ENCODE data around the gene HOXB6. TPM values are rescaled to one million over a fixed set of nuclear protein-coding genes. Genes with fewer than 3 reads are reported as not detected.
A peak's percentile ranks its signal among the peaks of the same experiment; 100 is the strongest.

The HOXB6 gene
- polyA plus RNA-seq, 2 of the 4 experiments (the other 2 are of a cell fraction): 10.2 to 14.7 TPM

DNA sequence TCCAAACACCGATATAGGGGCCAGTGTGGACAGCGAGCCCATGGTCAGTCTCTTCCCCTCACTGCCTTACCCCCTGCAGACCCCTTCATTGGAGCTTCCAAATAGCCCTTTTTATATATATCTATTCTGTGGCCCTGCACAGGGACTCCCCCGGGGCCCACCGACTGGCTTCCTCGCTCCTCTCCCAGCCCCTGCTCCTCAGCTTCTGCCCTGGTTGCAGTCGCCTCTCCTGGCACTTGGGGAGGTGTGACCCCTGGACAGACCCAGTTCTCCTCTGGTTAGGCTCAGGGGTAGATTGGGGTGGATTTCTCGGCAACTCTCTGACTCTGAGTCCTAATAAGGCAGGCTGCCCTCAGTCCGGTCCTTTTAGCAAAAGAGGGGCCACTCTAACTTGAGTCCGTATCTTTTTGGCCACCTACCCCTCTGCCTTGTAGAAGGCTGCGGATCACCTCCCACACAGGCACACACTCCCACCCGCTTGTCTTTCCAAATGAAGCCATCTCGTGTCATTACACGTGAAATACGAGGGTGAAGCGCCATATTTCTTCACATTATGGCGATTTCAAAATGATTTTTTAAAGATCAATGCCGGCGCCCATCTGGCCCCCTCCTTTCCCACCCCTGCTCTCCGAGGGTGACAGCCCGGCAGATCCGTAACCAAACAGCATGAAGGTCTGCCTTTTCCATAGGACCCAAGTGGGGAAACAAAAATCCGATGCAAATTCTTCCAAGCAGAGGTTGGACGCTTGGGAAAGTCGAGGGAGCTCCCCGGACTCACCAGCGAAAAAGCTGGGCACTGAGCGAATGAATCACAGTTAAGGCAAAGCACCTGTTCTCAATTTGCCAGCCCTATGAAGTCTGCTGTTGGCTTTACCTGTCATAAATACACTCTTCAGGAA lies 23.1 kb upstream of the HOXB6 start:
- TF ChIP-seq, protein P1, sequence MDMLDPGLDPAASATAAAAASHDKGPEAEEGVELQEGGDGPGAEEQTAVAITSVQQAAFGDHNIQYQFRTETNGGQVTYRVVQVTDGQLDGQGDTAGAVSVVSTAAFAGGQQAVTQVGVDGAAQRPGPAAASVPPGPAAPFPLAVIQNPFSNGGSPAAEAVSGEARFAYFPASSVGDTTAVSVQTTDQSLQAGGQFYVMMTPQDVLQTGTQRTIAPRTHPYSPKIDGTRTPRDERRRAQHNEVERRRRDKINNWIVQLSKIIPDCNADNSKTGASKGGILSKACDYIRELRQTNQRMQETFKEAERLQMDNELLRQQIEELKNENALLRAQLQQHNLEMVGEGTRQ (IDR thresholded peaks at IDR 0.05): no peak
- TF ChIP-seq SMC3 (IDR thresholded peaks at IDR 0.05) (no peak), HDAC2 (IDR thresholded peaks at IDR 0.05) (no peak), PHF8 (IDR thresholded peaks at IDR 0.05; ENCODE audit: borderline replicate concordance, low read depth) (no peak), KDM5A (IDR thresholded peaks at IDR 0.05) (no peak), GATA3 (IDR thresholded peaks at IDR 0.05; ENCODE audit: borderline replicate concordance) (no peak), FOSL2 (IDR thresholded peaks at IDR 0.05) (no peak), FOSL2 (CRISPR knock-in tag; IDR thresholded peaks at IDR 0.05) (no peak), MYC (IDR thresholded peaks at IDR 0.05; ENCODE audit: borderline replicate concordance, low read length) (no peak), TP53 (CRISPR knock-in tag; IDR thresholded peaks at IDR 0.05) (no peak), NPAS2 (CRISPR knock-in tag; IDR thresholded peaks at IDR 0.05; ENCODE audit: borderline replicate concordance) (no peak), NR3C1 (IDR thresholded peaks at IDR 0.05) (no peak)
- TF ChIP-seq, protein P2, sequence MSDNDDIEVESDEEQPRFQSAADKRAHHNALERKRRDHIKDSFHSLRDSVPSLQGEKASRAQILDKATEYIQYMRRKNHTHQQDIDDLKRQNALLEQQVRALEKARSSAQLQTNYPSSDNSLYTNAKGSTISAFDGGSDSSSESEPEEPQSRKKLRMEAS (IDR thresholded peaks at IDR 0.05): no peak
- TF ChIP-seq, protein P3, sequence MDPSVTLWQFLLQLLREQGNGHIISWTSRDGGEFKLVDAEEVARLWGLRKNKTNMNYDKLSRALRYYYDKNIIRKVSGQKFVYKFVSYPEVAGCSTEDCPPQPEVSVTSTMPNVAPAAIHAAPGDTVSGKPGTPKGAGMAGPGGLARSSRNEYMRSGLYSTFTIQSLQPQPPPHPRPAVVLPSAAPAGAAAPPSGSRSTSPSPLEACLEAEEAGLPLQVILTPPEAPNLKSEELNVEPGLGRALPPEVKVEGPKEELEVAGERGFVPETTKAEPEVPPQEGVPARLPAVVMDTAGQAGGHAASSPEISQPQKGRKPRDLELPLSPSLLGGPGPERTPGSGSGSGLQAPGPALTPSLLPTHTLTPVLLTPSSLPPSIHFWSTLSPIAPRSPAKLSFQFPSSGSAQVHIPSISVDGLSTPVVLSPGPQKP (IDR thresholded peaks at IDR 0.05; ENCODE audit: low read depth, low read length): no peak
- no peaks in the 10 kb centered on the region for H3K9me3 ChIP-seq
- H3K4me1 ChIP-seq: peaks cover 23% of the 10 kb centered on the region; the same call in 2 of the 3 replicates
- H3K4me3 ChIP-seq: no peak overlapping the region
- CTCF ChIA-PET: interaction anchor here (0.7 to 5.8 kb wide), 8 partner anchors 9 to 603 kb away, joined by 3 to 118 read pairs (median 4); no protein-coding TSS in a partner anchor
- FAIRE-seq: no peak
- no peak overlapping the region for H3K4me2 ChIP-seq
- H3K27ac ChIP-seq: peak overlapping the region in 1 of 2 experiments; percentile 95; a peak in 4 of 6 replicates
- no peak for DNase-seq (ENCODE audit: low read depth in 1 of 2, low spot score in 1 of 2)
- POLR2A ChIA-PET: interaction anchor here (0.6 kb wide), 1 partner anchor 9 kb away, joined by 4 read pairs; no protein-coding TSS in a partner anchor
- ATAC-seq: no peak
- WGBS (ENCODE audit: missing lambda C conversion rate): 90% methylated on average over 27 of the region's 27 CpGs

DNA sequence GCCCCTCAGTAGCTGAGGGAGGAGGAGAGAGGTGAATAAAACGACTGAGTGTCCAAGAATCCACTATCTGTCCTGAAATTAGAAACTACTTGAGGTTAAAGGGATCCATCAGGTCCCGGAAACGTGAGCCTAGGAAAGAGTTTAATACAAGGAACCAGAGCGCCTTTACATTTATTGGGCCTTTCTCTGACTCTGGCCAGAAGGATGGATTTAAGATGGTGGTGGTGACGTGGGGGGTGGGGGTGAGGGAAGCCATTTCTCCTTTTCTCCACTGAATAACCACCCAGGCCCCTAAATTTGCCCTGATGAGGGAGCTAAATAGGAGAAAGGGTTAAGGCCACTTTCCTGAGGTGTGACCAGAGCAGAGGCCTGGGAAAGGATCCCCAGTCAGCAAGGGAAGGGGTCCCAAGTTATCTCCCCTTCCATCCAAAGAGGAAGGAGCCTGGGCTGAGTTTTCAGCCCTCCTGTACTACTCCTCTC lies 22.4 kb upstream of the HOXB6 start:
- Histone ChIP-seq H3K9me3 (no peaks in the 10 kb centered on the region), H3K4me3 (peak overlapping the region; percentile 72), H3K4me1 (peaks cover 23% of the 10 kb centered on the region; the same call in 2 of the 3 replicates), H3K27ac (peak overlapping the region; percentile 89 to 95), H3K4me2 (peak overlapping the region; percentile 92)
- WGBS (ENCODE audit: missing lambda C conversion rate): 63% methylated on average over 5 of the region's 5 CpGs
- FAIRE-seq (no peak), DNase-seq (ENCODE audit: low read depth in 1 of 2, low spot score in 1 of 2) (no peak), ATAC-seq (no peak)
- POLR2A ChIA-PET: interaction anchor here (0.6 to 2.9 kb wide), 6 partner anchors 9 to 17 kb away, joined by 3 to 45 read pairs (median 6); partner anchors contain the start of gene HOXB8
- TF ChIP-seq TFCP2L1 (CRISPR knock-in tag; IDR thresholded peaks at IDR 0.05) (no peak), HOXB5 (CRISPR knock-in tag; IDR thresholded peaks at IDR 0.05) (no peak), ZSCAN20 (CRISPR knock-in tag; IDR thresholded peaks at IDR 0.05) (no peak), ZNF302 (CRISPR knock-in tag; IDR thresholded peaks at IDR 0.05) (no peak), GATA3 (IDR thresholded peaks at IDR 0.05; ENCODE audit: borderline replicate concordance) (no peak)
- TF ChIP-seq, protein P4, sequence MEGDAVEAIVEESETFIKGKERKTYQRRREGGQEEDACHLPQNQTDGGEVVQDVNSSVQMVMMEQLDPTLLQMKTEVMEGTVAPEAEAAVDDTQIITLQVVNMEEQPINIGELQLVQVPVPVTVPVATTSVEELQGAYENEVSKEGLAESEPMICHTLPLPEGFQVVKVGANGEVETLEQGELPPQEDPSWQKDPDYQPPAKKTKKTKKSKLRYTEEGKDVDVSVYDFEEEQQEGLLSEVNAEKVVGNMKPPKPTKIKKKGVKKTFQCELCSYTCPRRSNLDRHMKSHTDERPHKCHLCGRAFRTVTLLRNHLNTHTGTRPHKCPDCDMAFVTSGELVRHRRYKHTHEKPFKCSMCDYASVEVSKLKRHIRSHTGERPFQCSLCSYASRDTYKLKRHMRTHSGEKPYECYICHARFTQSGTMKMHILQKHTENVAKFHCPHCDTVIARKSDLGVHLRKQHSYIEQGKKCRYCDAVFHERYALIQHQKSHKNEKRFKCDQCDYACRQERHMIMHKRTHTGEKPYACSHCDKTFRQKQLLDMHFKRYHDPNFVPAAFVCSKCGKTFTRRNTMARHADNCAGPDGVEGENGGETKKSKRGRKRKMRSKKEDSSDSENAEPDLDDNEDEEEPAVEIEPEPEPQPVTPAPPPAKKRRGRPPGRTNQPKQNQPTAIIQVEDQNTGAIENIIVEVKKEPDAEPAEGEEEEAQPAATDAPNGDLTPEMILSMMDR (IDR thresholded peaks at IDR 0.05): no peak
- TF ChIP-seq, protein P2 (IDR thresholded peaks at IDR 0.05): no peak
- TF ChIP-seq, protein P5, sequence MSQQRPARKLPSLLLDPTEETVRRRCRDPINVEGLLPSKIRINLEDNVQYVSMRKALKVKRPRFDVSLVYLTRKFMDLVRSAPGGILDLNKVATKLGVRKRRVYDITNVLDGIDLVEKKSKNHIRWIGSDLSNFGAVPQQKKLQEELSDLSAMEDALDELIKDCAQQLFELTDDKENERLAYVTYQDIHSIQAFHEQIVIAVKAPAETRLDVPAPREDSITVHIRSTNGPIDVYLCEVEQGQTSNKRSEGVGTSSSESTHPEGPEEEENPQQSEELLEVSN (IDR thresholded peaks at IDR 0.05; ENCODE audit: borderline replicate concordance, low read depth): no peak
- CTCF ChIA-PET: interaction anchor here (0.7 to 5.8 kb wide), 9 partner anchors 9 to 602 kb away, joined by 3 to 118 read pairs (median 5); no protein-coding TSS in a partner anchor

Measured in A549 (cell line).